Retinal pigment epithelial cell (primary cell): Measurements from ENCODE around the gene ZNF528.

Experiments used
- DNase-seq: peaks from one replicate; pipeline ENCODE4 v3.0.0-alpha.2; 2010; ENCODE audit warnings: low read depth
- H3K4me3 ChIP-seq: 2 replicates; pipeline ENCODE4 v1.5.1; 2011; ENCODE audit warnings: mild to moderate bottlenecking, low read length, control low read depth, moderate library complexity
- TF ChIP-seq, protein P1 (sequence below): conservative IDR thresholded peaks from 2 replicates; pipeline ENCODE4 v1.5.1; 2011; ENCODE audit warnings: low read depth, low read length, control low read depth, inconsistent platforms

Gene ZNF528

DNA sequence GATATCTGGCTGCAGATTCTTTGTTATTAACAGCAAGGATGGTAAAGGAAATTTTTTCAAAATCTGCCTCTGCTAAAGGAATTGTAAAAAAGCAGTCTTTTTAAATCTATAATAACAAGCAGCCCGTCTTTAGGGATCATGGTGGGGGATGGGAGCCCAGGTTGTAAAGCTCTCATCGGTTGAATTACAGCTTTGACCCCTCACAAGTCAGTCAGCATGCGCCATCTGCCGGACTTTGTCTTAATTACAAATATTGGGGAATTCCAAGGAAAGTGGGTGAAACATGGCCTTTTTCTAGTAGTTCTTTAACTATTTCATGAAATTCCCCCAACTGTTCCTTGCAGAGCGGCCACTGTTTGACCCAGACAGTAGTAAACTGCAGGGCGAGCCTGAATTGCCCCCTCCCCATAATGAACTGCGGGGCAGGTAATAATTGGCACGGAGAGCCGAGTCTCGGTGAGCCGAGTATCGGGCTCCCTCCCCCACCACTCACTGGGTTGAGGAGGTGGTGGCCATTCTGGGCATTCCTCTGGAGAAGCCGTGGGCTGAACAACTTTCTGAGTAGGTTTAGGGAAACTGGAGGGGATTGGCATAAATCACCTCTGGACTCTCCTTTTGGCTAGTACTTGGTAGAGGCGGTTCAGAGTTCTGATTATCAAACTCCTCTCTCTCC is 67.3 kb downstream of the ZNF528 start:
- H3K4me3 ChIP-seq, result no peak overlapping the region
- no peak for DNase-seq
- TF ChIP-seq, protein P1, sequence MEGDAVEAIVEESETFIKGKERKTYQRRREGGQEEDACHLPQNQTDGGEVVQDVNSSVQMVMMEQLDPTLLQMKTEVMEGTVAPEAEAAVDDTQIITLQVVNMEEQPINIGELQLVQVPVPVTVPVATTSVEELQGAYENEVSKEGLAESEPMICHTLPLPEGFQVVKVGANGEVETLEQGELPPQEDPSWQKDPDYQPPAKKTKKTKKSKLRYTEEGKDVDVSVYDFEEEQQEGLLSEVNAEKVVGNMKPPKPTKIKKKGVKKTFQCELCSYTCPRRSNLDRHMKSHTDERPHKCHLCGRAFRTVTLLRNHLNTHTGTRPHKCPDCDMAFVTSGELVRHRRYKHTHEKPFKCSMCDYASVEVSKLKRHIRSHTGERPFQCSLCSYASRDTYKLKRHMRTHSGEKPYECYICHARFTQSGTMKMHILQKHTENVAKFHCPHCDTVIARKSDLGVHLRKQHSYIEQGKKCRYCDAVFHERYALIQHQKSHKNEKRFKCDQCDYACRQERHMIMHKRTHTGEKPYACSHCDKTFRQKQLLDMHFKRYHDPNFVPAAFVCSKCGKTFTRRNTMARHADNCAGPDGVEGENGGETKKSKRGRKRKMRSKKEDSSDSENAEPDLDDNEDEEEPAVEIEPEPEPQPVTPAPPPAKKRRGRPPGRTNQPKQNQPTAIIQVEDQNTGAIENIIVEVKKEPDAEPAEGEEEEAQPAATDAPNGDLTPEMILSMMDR, result no peak
